IMR-90 (cell line): ENCODE measurements around the gene CDKAL1. TPM values are rescaled to one million over a fixed set of nuclear protein-coding genes. Genes with fewer than 3 reads are reported as not detected.

Experiments used
- ATAC-seq: fragments of 200-7000 bp; cut with Tn5 transposase; 2 replicates; pipeline ENCODE4 v1.9.1; 2020; ENCODE audit warnings: low read depth, mild to moderate bottlenecking, moderate library complexity
- BruUV-seq: library from RNA; stranded (reverse); fragments of 400-500 nt; replicated peaks from 2 replicates; lab custom pipeline; 2021; lab: Mats Ljungman, UMichigan
- CTCF ChIA-PET: fragments of 300-600 bp; formaldehyde crosslinking; extraction: SDS; loops from one replicate; lab custom pipeline; 2021; ENCODE audit warnings: antibody characterized with exemption; lab: Yijun Ruan, JAX
- POLR2A ChIA-PET: fragments of 300-600 bp; sonication (Branson Sonifier 250); formaldehyde crosslinking; loops from one replicate; lab custom pipeline; 2022; ENCODE audit warnings: antibody characterized with exemption; ENCODE audit not compliant: unreplicated experiment; lab: Charles Lee
- DNase-seq: peaks from one replicate; pipeline ENCODE4 v3.0.0; 2013
- H2AFZ ChIP-seq: replicated peaks from 2 replicates; pipeline ENCODE3; 2013; ENCODE audit warnings: low read length, mild to moderate bottlenecking; ENCODE audit not compliant: poor library complexity
- H2AK5ac ChIP-seq: 2 replicates; pipeline ENCODE4 v1.6.1; 2013; ENCODE audit warnings: low read depth, low read length, inconsistent platforms
- H2AK9ac ChIP-seq: replicated peaks from 2 replicates; pipeline ENCODE3; 2013; ENCODE audit warnings: mild to moderate bottlenecking, low read depth, low read length, moderate library complexity; ENCODE audit not compliant: poor library complexity
- H2BK120ac ChIP-seq: 2 replicates; pipeline ENCODE4 v1.6.1; 2013; ENCODE audit warnings: low read depth, low read length, inconsistent platforms
- H2BK15ac ChIP-seq: 3 replicates; pipeline ENCODE4 v1.6.1; 2013; ENCODE audit warnings: low read depth, low read length, inconsistent platforms
- H2BK20ac ChIP-seq: 2 replicates; pipeline ENCODE4 v1.6.1; 2013; ENCODE audit warnings: low read depth, mild to moderate bottlenecking, inconsistent platforms, low read length, moderate library complexity
- H2BK5ac ChIP-seq: 2 replicates; pipeline ENCODE4 v1.6.1; 2013; ENCODE audit warnings: mild to moderate bottlenecking, low read depth, low read length, inconsistent platforms; ENCODE audit not compliant: poor library complexity, severe bottlenecking
- H3K14ac ChIP-seq: replicated peaks from 2 replicates; pipeline ENCODE4 v1.6.1; 2013; ENCODE audit warnings: low read depth, low read length, inconsistent platforms
- H3K18ac ChIP-seq: 2 replicates; pipeline ENCODE4 v1.6.1; 2013; ENCODE audit warnings: low read depth, low read length, control low read depth
- H3K23ac ChIP-seq: 2 replicates; pipeline ENCODE4 v1.6.1; 2013; ENCODE audit warnings: low read depth, low read length, inconsistent platforms
- H3K27ac ChIP-seq: 2 replicates; pipeline ENCODE4 v1.5.1; 2013; ENCODE audit warnings: mild to moderate bottlenecking, control low read depth, low read length; ENCODE audit not compliant: insufficient read depth
- H3K27me3 ChIP-seq: 2 replicates; pipeline ENCODE4 v1.6.1; 2013; ENCODE audit warnings: low read length; ENCODE audit not compliant: control insufficient read depth, insufficient read depth
- H3K36me3 ChIP-seq: 2 replicates; pipeline ENCODE4 v1.6.1; 2013; ENCODE audit warnings: low read length, mixed read lengths; ENCODE audit not compliant: control insufficient read depth, insufficient read depth
- H3K4ac ChIP-seq: 2 replicates; pipeline ENCODE4 v1.6.1; 2013; ENCODE audit warnings: low read depth, low read length, inconsistent platforms
- H3K4me1 ChIP-seq: 2 replicates; pipeline ENCODE4 v1.6.1; 2013; ENCODE audit warnings: low read length, mixed read lengths; ENCODE audit not compliant: control insufficient read depth, insufficient read depth
- H3K4me2 ChIP-seq: 2 replicates; pipeline ENCODE4 v1.6.1; 2013; ENCODE audit warnings: low read depth, mild to moderate bottlenecking, control low read depth, low read length, moderate library complexity
- H3K4me3 ChIP-seq: 2 replicates; pipeline ENCODE4 v1.5.1; 2013; ENCODE audit warnings: low read depth, mild to moderate bottlenecking, control low read depth, low read length, moderate library complexity; ENCODE audit not compliant: insufficient read depth
- H3K56ac ChIP-seq: 2 replicates; pipeline ENCODE4 v1.6.1; 2013; ENCODE audit warnings: low read length, inconsistent platforms; ENCODE audit not compliant: insufficient read depth; ENCODE audit errors: extremely low read depth
- H3K79me1 ChIP-seq, 2 experiments: 2 replicates each; pipeline ENCODE4 v1.6.1; 2013; ENCODE audit warnings: low read length in 2 of 2, inconsistent platforms in 1 of 2, low read depth in 1 of 2
- H3K9ac ChIP-seq: 2 replicates; pipeline ENCODE4 v1.6.1; 2013; ENCODE audit warnings: low read depth, low read length, control low read depth
- H3K9me1 ChIP-seq: 2 replicates; pipeline ENCODE4 v1.6.1; 2013; ENCODE audit warnings: low read length, inconsistent platforms; ENCODE audit not compliant: insufficient read depth
- H3K9me3 ChIP-seq: 2 replicates; pipeline ENCODE4 v1.6.1; 2013; ENCODE audit warnings: low read length; ENCODE audit not compliant: control insufficient read depth, insufficient read depth
- H4K20me1 ChIP-seq: 2 replicates; pipeline ENCODE4 v1.6.1; 2013; ENCODE audit warnings: low read length, inconsistent platforms; ENCODE audit not compliant: insufficient read depth
- H4K5ac ChIP-seq: 2 replicates; pipeline ENCODE4 v1.6.1; 2013; ENCODE audit warnings: mild to moderate bottlenecking, low read depth, low read length, control low read depth
- H4K8ac ChIP-seq, 2 experiments: 2 replicates each; pipeline ENCODE4 v1.6.1; 2013; ENCODE audit warnings: low read depth in 2 of 2, low read length in 2 of 2, control low read depth in 1 of 2, inconsistent platforms in 1 of 2
- H4K91ac ChIP-seq: 2 replicates; pipeline ENCODE4 v1.6.1; 2013; ENCODE audit warnings: low read depth, low read length, inconsistent platforms; ENCODE audit not compliant: insufficient read depth
- ELK1 ChIP-seq: fragments of 150-350 bp; IDR thresholded peaks from 2 replicates; pipeline ENCODE4 v1.6.1; 2016; ENCODE audit warnings: low read depth, mild to moderate bottlenecking, low read length, moderate library complexity, borderline replicate concordance
- FOS ChIP-seq: fragments of 150-350 bp; IDR thresholded peaks from 2 replicates; pipeline ENCODE4 v1.6.1; 2016; ENCODE audit warnings: low read depth, low read length
- MAZ ChIP-seq: IDR thresholded peaks from 2 replicates; pipeline ENCODE4 v1.6.1; 2012; ENCODE audit warnings: low read depth, mild to moderate bottlenecking, low read length, improper control_type of control experiment, moderate library complexity, borderline replicate concordance
- MXI1 ChIP-seq: IDR thresholded peaks from 2 replicates; pipeline ENCODE4 v1.6.1; 2012; ENCODE audit warnings: low read depth, mild to moderate bottlenecking, low read length, moderate library complexity, borderline replicate concordance
- POLR2A ChIP-seq: IDR thresholded peaks from 2 replicates; pipeline ENCODE4 v1.6.1; 2012; ENCODE audit warnings: mild to moderate bottlenecking, low read depth, low read length
- RFX5 ChIP-seq: IDR thresholded peaks from 2 replicates; pipeline ENCODE4 v1.8.0; 2012; ENCODE audit warnings: low read depth, mild to moderate bottlenecking, low read length, moderate library complexity
- USF2 ChIP-seq: fragments of 150-350 bp; IDR thresholded peaks from 2 replicates; pipeline ENCODE4 v1.6.1; 2017; ENCODE audit warnings: mild to moderate bottlenecking, antibody characterized with exemption, low read length, low read depth
- WGBS, 2 experiments: methylation state at CpG; one replicate each; pipeline versions ENCODE4 v1.1.5 to v1.1.7; 2013; ENCODE audit warnings: missing lambda C conversion rate in 2 of 2; ENCODE audit not compliant: insufficient read length in 1 of 2; ENCODE audit errors: extremely low coverage in 2 of 2; 5-methylcytosine and 5-hydroxymethylcytosine counted together
- dilution Hi-C: fragments of 300-500 bp; cut with HindIII; formaldehyde crosslinking; loops from one replicate; pipeline ENCODE4 v1.14.3; 2018; ENCODE audit warnings: low sequenced_read_pairs; ENCODE audit not compliant: unreplicated experiment
- in situ Hi-C: fragments of 300-500 bp; cut with MboI; formaldehyde crosslinking; loops from 3 replicates; pipeline ENCODE4 v1.14.3; 2019; ENCODE audit warnings: low sequenced_read_pairs, inconsistent platforms, mixed read lengths
- intact Hi-C: fragments of 100-400 bp; cut with micrococcal nuclease; formaldehyde crosslinking; loops from 2 replicates; pipeline ENCODE4 v1.10.0; 2022
- polyA plus RNA-seq, 3 experiments: library from polyadenylated mRNA; depleted of rRNA; stranded (reverse); fragments of >200 nt; gene quantifications; 2 replicates each; pipeline ENCODE4 v1.2.3, GENCODE V29; 2012; ENCODE audit warnings: low replicate concordance in 1 of 3
- total RNA-seq: library from RNA; depleted of rRNA; stranded (reverse); fragments of >200 nt; gene quantifications from 2 replicates; pipeline ENCODE4 v1.2.3, GENCODE V29; 2012

The CDKAL1 gene
- total and polyA plus RNA-seq, 2 of the 4 experiments (the other 2 are of a cell fraction): 3.7 to 13.1 TPM

- H3K14ac ChIP-seq: no peak overlapping the region
- no peak overlapping the region for H3K27ac ChIP-seq
- H3K9me3 ChIP-seq: no peaks in the 10 kb centered on the region
- no peaks in the 10 kb centered on the region for H3K79me1 ChIP-seq
- ChIA-PET POLR2A (no interaction called here), CTCF (no interaction called here)
- no peak for ATAC-seq
- DNase-seq: no peak
- no peak overlapping the region for H4K8ac ChIP-seq
- H3K9me1 ChIP-seq: no peaks in the 10 kb centered on the region
- no peaks in the 10 kb centered on the region; the same call in 1 of the 2 replicates for H3K36me3 ChIP-seq
- no peak overlapping the region for H2AFZ ChIP-seq
- intact Hi-C loops (no loop called here), dilution Hi-C loops (no loop called here), in situ Hi-C loops (no loop called here)
- H3K18ac ChIP-seq: no peak overlapping the region
- no peak overlapping the region for H4K91ac ChIP-seq
- H3K27me3 ChIP-seq: no peaks in the 10 kb centered on the region
- no peak overlapping the region for H3K4me3 ChIP-seq
- no peaks in the 10 kb centered on the region for H3K4me1 ChIP-seq
- H3K4me2 ChIP-seq: no peak overlapping the region
- H2BK5ac ChIP-seq: no peak overlapping the region
- BruUV-seq: no TSS peak
- H4K20me1 ChIP-seq: no peaks in the 10 kb centered on the region
- TF ChIP-seq POLR2A: no peak
- no peak for TF ChIP-seq RFX5
- no peak for TF ChIP-seq MAZ
- TF ChIP-seq FOS: no peak
- no peak for TF ChIP-seq MXI1
- TF ChIP-seq USF2: no peak
- no peak for TF ChIP-seq ELK1
- no CpG with 5 or more reads among the region's 2 CpGs for WGBS, 2 experiments
- no peak overlapping the region for H3K9ac ChIP-seq
- H2AK9ac ChIP-seq: no peak overlapping the region
- H3K23ac ChIP-seq: no peak overlapping the region
- no peak overlapping the region for H2BK15ac ChIP-seq
- no peak overlapping the region for H4K5ac ChIP-seq
- H2AK5ac ChIP-seq: no peak overlapping the region
- H3K4ac ChIP-seq: no peak overlapping the region
- H3K56ac ChIP-seq: no peak overlapping the region
- no peak overlapping the region for H2BK20ac ChIP-seq
- H2BK120ac ChIP-seq: no peak overlapping the region
Measured at GRCh38 chr6:21147995-21148394, 613.7 kb downstream of the CDKAL1 start.
